ENCODE measurements around the gene PDLIM4.

The PDLIM4 gene

DNA sequence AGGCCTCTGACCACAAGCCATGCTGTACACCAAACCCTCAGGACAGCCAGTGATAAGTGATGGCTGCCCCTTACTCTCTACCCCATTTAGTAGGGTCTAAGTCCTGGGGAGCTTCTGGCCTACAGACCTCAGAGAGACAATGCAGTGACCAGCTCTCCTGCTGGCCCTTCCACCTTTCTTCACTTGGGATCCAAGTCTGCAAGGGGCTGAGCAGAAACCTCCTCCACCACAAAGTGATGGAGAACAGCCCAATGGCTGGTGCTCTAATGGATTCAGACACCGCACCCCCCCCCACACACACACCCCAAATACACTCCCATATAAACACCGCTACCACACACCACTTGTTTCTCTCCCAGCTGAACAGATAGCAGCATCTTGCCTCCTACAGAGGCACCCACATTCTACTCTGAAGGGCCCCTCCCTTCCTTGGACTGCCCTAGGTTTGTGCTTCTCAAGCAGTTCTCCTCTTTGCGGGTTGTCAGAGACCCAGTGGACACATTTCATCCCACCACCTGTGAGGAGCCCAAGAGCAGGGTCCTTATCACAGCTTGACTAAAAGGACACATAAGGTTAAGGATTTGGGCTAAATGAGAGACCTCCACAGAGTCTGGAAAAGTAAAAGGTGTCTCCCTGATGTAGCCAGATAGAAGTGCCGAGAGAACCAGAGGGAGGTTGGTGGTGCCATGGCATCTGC, 1.3 kb upstream of the PDLIM4 start:
- H3K9ac ChIP-seq (ENCODE audit: low read length): peak overlapping the region; percentile 59
- H3K9me3 ChIP-seq (ENCODE audit: low read length): no peaks in the 10 kb centered on the region
- H3K27ac ChIP-seq (ENCODE audit: low read depth, low read length): peak overlapping the region; percentile 92
- H3K27me3 ChIP-seq (ENCODE audit: control insufficient read depth in 1 of 2, insufficient read depth in 2 of 2, low read length in 2 of 2): no peaks in the 10 kb centered on the region
- H3K4me3 ChIP-seq (ENCODE audit: low read depth in 1 of 2, low read length in 2 of 2): no peak overlapping the region
- peaks cover 10% of the 10 kb centered on the region for H3K36me3 ChIP-seq (ENCODE audit: insufficient read depth, low read length)
- peaks cover 45% of the 10 kb centered on the region for H3K4me1 ChIP-seq (ENCODE audit: insufficient read depth, low read length)

DNA sequence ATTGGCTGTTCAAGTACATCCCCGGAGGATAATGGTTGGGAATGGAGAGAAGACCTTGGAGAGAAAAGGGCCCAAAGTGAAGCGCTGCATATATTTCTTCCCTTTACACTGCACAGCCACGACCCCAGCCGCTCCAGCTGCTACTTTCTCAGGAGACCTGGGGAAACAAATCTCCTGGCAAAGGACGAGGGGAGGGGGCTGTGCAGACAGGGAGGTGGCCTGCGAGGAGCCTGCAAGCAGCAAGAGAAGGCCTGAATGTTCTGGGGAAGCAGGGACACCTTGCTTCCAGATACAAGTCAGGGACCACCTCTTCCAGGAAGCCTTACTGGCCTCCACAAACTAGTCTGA, 739 bp upstream of the PDLIM4 start:
- H3K9me3 ChIP-seq (ENCODE audit: low read length): no peaks in the 10 kb centered on the region
- peaks cover 16% of the 10 kb centered on the region for H3K36me3 ChIP-seq (ENCODE audit: insufficient read depth, low read length)
- peaks cover 50% of the 10 kb centered on the region for H3K4me1 ChIP-seq (ENCODE audit: insufficient read depth, low read length)
- no peaks in the 10 kb centered on the region for H3K27me3 ChIP-seq (ENCODE audit: control insufficient read depth in 1 of 2, insufficient read depth in 2 of 2, low read length in 2 of 2)
- H3K4me3 ChIP-seq (ENCODE audit: low read depth in 1 of 2, low read length in 2 of 2): peak overlapping the region; percentile 37 to 49
- H3K27ac ChIP-seq (ENCODE audit: low read depth, low read length): peak overlapping the region; percentile 92
- peak overlapping the region; percentile 59 for H3K9ac ChIP-seq (ENCODE audit: low read length)

DNA sequence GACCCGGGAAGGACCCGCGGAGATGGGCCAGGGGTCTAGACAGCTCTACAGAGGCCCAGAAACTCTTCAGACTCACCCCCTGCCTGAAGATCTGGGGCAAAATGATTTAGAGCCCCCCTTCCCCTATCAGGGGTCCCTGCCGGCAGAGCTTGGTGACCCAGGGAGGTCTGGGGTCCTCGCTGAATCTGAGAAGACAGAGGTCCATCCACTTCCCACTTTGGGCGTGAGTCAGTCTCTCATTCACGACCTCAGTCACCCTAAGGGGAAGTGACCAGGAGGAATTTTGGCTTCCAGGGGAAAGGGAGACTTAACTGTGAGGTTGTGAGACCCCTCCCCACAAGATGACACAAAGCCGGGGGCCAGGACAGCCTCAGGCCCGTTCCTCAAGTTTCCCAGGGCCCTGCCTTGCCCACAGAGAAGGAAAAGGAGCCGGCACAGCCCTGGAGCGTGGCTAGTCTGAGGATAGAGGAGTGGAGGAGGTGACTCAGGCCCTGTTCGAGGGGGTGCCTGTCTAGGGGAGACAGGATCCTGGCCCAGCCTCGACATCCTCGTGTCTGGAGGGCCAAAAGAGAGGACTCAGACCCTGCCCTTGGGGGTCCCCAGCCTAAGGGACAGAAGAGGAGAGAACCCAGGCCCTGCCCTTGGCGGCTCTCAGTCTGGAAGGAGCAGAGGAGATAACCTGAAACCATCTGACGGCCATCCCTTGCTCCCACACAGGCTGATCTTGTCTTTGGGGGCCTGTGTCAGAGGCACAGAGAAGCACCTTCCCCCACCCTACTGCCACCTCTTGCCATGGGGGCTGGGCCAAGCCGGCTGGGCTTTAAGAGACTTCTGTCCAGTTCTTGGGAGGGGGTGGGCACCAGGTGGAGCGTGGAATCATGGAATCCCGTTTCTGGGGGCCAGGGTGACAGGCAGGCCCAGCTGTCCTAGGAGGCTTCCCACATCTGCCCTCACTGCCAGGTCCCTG, 889 bp downstream of the PDLIM4 start:
- Histone ChIP-seq H3K27ac (ENCODE audit: low read depth, low read length) (peak overlapping the region; percentile 98), H3K27me3 (ENCODE audit: control insufficient read depth in 1 of 2, insufficient read depth in 2 of 2, low read length in 2 of 2) (no peaks in the 10 kb centered on the region), H3K36me3 (ENCODE audit: insufficient read depth, low read length) (peaks cover 32% of the 10 kb centered on the region), H3K4me1 (ENCODE audit: insufficient read depth, low read length) (peaks cover 66% of the 10 kb centered on the region), H3K4me3 (ENCODE audit: low read depth in 1 of 2, low read length in 2 of 2) (peak overlapping the region; percentile 86 to 88), H3K9me3 (ENCODE audit: low read length) (no peaks in the 10 kb centered on the region), H3K9ac (ENCODE audit: low read length) (peak overlapping the region; percentile 99)

DNA sequence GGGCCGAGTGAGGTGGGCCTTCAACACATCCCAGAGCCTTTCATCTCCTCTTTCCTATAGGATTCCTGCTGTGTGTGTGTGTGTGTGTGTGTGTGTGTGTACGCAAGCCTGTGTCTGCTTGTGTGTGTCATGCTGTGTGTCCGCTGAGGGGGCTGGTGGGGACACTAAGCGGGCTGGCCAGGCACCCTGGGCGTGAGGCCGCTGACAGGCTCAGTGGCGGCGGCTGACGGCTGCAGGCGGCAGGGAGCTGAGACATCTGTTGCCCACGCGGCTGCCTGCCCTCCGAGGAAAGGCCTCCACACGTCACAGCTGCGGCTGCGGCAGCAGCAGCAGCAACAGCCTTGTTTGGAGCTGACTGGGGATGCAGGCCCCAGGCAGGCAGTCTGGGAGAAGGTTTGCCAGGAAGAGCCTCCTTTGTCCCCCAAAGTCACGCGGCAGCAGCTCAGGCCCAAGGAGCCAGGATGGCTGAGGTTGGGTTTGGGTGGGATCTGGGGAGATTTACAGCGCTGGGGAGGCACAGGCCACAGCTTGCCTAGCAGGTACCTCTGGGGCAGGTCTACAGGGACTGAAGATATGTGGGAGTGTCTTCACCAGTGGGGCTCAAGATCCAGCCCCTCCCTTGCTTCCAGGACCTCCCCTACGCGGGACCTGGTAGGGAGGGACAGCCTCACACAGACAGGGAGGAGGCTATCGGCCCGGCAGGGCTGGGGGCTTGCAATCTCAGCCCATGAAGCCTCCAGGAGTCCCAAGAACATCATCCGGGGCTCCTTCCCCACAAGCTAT, 1.8 kb downstream of the PDLIM4 start:
- Histone ChIP-seq H3K4me1 (ENCODE audit: insufficient read depth, low read length) (peaks cover 72% of the 10 kb centered on the region), H3K9me3 (ENCODE audit: low read length) (no peaks in the 10 kb centered on the region), H3K27me3 (ENCODE audit: control insufficient read depth in 1 of 2, insufficient read depth in 2 of 2, low read length in 2 of 2) (no peaks in the 10 kb centered on the region), H3K9ac (ENCODE audit: low read length) (peak overlapping the region; percentile 99), H3K36me3 (ENCODE audit: insufficient read depth, low read length) (peaks cover 39% of the 10 kb centered on the region), H3K4me3 (ENCODE audit: low read depth in 1 of 2, low read length in 2 of 2) (peak overlapping the region; percentile 86 to 88), H3K27ac (ENCODE audit: low read depth, low read length) (peak overlapping the region; percentile 98)

DNA sequence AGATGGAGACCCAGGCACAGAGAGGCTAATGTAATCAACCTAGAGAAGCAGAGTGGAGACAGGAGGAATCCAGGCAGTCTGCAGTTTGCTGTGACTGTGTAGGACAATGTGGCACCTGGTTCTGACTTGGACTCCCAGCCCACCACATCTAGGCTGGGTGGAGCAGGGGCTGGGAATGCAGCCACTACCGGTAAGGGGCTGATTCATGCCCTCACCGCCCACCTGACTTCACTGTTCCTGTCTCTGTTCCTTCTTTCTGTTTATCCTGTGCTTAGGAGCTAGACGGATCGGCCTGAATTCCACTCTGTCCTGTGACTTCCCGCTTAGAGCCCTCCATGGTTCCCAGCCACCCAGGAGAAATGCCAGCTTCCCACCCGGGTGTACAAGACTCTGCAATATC, 2.6 kb downstream of the PDLIM4 start:
- Histone ChIP-seq H3K27ac (ENCODE audit: low read depth, low read length) (peak overlapping the region; percentile 98), H3K9me3 (ENCODE audit: low read length) (no peaks in the 10 kb centered on the region), H3K36me3 (ENCODE audit: insufficient read depth, low read length) (peaks cover 46% of the 10 kb centered on the region), H3K4me1 (ENCODE audit: insufficient read depth, low read length) (peaks cover 72% of the 10 kb centered on the region), H3K9ac (ENCODE audit: low read length) (peak overlapping the region; percentile 99), H3K27me3 (ENCODE audit: control insufficient read depth in 1 of 2, insufficient read depth in 2 of 2, low read length in 2 of 2) (no peaks in the 10 kb centered on the region), H3K4me3 (ENCODE audit: low read depth in 1 of 2, low read length in 2 of 2) (peak overlapping the region; percentile 33 to 88)

DNA sequence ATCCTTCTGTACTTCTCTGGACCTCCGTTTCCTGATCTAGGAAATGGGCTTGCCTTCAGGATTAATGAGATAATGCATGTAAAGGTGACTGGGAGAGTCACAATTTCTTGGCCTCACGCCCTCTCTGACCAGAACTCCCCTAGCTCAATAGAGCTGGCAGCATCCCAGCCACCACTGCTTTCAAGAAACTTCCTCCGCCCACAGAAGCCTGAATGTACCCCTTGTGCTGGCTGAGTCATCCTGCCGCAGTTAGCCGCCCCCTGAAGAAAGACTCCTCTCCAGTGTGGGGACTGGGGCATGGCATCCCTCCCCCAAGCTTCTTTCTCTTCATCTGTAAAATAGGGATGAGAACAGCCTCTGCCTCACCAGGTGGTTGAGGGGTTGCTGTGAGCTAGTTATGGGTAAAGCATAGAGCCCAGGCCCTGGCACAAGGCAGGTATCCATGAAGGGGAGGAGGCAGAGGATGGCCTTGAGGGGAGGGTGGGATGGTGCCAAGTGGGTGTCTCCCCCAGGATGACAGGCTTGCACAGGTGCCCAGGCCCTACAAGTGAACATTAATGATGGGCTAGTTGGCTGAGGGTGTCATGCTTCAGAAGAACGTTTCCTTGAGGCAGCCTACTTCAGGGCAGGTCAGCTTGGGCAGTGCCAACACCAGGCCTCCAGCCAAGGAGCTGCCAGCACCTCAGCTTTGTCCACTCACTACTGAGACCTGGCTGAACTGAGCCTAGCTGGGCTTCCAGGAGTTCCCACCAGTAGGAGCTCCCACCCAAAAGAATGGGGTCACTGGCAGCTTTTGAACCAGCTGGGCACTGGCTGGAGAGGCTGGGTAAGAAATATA, 3.4 kb downstream of the PDLIM4 start:
- H3K4me1 ChIP-seq (ENCODE audit: insufficient read depth, low read length): peaks cover 80% of the 10 kb centered on the region
- no peaks in the 10 kb centered on the region for H3K9me3 ChIP-seq (ENCODE audit: low read length)
- H3K36me3 ChIP-seq (ENCODE audit: insufficient read depth, low read length): peaks cover 52% of the 10 kb centered on the region
- H3K27ac ChIP-seq (ENCODE audit: low read depth, low read length): peak overlapping the region; percentile 98
- no peaks in the 10 kb centered on the region for H3K27me3 ChIP-seq (ENCODE audit: control insufficient read depth in 1 of 2, insufficient read depth in 2 of 2, low read length in 2 of 2)
- H3K4me3 ChIP-seq (ENCODE audit: low read depth in 1 of 2, low read length in 2 of 2): peak overlapping the region; percentile 23 to 88
- H3K9ac ChIP-seq (ENCODE audit: low read length): peak overlapping the region; percentile 99

DNA sequence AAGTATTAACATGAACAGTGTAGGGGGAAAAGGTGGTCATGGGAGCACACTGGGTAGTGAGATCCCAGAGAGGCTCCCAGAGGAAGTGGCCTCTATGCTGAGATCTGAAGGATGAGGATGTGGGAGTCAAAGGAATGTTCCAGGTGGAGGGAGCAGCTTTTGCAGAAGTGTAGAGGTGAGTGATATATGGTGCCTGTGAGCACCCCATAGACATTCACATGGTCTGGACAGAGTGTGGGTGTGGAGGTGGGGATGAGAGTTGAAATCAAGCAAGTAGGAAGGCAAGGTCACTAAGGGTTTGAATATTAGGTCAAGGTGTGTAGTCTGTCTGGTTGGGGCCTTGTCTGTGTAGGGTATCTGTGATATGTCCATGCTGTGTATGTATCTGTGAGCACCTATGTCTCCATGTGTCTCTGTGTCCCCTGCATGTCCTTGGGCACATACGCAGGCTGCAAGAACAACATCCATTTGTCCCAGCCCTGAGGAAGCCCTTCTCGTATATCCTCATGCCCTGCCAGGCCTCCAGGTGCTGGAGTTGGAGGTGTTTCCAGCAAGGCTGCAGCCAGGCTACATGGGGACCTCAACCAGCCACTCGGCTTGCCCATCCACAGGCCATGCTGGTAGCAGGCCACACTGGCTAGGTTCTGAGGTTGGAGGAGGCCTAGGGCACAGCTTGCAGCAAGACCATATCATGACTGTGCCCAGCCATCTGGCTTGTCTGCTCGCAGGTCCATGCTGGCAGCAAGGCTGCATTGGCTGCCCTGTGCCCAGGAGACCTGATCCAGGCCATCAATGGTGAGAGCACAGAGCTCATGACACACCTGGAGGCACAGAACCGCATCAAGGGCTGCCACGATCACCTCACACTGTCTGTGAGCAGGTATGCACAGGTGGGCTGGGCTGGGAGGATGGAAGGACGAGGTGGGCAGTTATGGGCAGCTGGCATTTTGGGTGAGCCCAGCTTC, 4.7 kb downstream of the PDLIM4 start:
- H3K27ac ChIP-seq (ENCODE audit: low read depth, low read length): peak overlapping the region; percentile 98
- peaks cover 64% of the 10 kb centered on the region for H3K36me3 ChIP-seq (ENCODE audit: insufficient read depth, low read length)
- H3K9ac ChIP-seq (ENCODE audit: low read length): peak overlapping the region; percentile 99

DNA sequence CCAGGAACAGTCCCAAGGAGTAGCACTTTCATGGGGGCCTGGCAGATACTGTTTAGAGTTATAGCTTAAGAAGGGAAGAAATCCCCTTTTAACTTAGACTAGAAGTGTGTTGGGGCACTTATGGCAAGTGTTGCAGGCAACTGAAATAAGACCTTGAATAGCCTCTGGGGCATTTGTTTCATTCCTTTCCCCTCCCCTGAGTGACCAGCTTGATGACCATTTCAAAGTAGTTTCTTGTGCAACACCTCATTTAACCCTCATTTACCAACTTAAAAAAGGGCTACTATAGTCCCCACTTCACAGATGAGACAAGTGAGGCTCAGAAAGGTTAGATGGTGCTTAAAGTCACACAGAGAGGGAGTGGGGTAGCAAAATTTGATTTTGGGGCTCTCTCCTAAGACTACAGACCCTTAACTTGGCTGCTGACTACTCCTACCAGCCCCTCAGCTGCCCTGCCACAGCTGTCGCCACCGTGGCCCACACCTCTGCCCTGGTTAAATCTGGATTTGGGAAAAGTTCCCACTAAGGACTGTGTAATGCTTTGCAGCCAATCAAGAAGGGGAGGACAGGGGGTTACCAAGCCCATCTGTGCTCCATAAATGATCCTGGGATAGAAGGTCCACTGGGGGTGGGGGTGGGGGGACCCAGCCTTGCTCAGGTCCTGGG, 5.5 kb downstream of the PDLIM4 start:
- H3K4me1 ChIP-seq (ENCODE audit: insufficient read depth, low read length): peaks cover 94% of the 10 kb centered on the region
- H3K9ac ChIP-seq (ENCODE audit: low read length): peak overlapping the region; percentile 22
- no peak overlapping the region for H3K4me3 ChIP-seq (ENCODE audit: low read depth in 1 of 2, low read length in 2 of 2)

More for the DNA sequence above, 4.7 kb downstream of the PDLIM4 start:
- no peaks in the 10 kb centered on the region for H3K27me3 ChIP-seq (ENCODE audit: control insufficient read depth in 1 of 2, insufficient read depth in 2 of 2, low read length in 2 of 2)
- peak overlapping the region in 1 of 2 donors; percentile 88 for H3K4me3 ChIP-seq (ENCODE audit: low read depth in 1 of 2, low read length in 2 of 2)
- H3K4me1 ChIP-seq (ENCODE audit: insufficient read depth, low read length): peaks cover 86% of the 10 kb centered on the region
- H3K9me3 ChIP-seq (ENCODE audit: low read length): no peaks in the 10 kb centered on the region

DNA sequence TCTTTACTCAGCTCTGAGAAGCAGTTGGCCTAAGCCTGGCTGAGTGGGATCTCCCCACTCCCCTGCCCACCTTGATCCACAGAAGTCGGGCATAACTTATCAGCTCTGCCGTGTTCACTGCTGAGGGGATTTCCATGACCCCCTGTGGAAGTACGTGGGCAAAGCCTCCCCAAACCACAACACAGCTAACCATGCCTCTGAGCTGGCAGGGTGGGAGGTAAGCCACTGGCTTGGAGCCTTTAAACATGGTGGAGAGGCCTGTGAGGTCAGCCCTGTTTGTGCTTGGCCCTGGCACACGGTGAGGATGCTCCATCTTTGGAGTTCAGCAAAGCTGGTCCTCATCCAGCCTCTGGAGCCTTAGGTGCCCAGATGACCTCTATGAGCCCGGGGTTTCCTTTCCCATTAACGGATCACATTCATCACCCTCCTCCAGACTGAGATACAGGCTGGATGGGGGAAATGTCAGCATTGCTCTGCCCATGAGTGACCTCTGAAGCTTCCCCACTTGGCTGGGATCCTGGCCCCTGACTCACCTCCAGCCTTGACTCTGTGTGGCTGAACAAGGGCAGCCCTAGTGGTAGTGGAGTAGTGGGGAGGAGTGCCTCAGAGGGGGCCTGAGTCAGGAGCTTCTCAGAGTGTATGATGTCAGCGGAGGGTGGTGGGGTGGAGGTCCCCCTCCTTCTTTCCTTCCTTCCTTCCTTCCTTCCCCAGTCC, 6.2 kb downstream of the PDLIM4 start:
- Histone ChIP-seq H3K9me3 (ENCODE audit: low read length) (no peaks in the 10 kb centered on the region), H3K4me3 (ENCODE audit: low read depth in 1 of 2, low read length in 2 of 2) (no peak overlapping the region), H3K4me1 (ENCODE audit: insufficient read depth, low read length) (peaks cover 97% of the 10 kb centered on the region), H3K27me3 (ENCODE audit: control insufficient read depth in 1 of 2, insufficient read depth in 2 of 2, low read length in 2 of 2) (no peaks in the 10 kb centered on the region), H3K36me3 (ENCODE audit: insufficient read depth, low read length) (peaks cover 76% of the 10 kb centered on the region), H3K27ac (ENCODE audit: low read depth, low read length) (peak overlapping the region; percentile 98), H3K9ac (ENCODE audit: low read length) (peak overlapping the region; percentile 22)

More for the DNA sequence above, 5.5 kb downstream of the PDLIM4 start:
- Histone ChIP-seq H3K27me3 (ENCODE audit: control insufficient read depth in 1 of 2, insufficient read depth in 2 of 2, low read length in 2 of 2) (no peaks in the 10 kb centered on the region), H3K9me3 (ENCODE audit: low read length) (no peaks in the 10 kb centered on the region), H3K27ac (ENCODE audit: low read depth, low read length) (peak overlapping the region; percentile 98), H3K36me3 (ENCODE audit: insufficient read depth, low read length) (peaks cover 73% of the 10 kb centered on the region)
